HG03571 (cell line): ENCODE measurements around the gene GRAMD1B.

Source experiments
- ATAC-seq: cut with Tn5 transposase; IDR thresholded peaks from one replicate; pipeline ENCODE4 v1.9.1; 2021; ENCODE audit not compliant: unreplicated experiment

The GRAMD1B gene

GRCh38 chr11:123408619-123409455 is 21.2 kb upstream of the GRAMD1B start:
- ATAC-seq, result no peak

GRCh38 chr11:123409456-123410217 is 20.4 kb upstream of the GRAMD1B start:
- ATAC-seq, result no peak

DNA sequence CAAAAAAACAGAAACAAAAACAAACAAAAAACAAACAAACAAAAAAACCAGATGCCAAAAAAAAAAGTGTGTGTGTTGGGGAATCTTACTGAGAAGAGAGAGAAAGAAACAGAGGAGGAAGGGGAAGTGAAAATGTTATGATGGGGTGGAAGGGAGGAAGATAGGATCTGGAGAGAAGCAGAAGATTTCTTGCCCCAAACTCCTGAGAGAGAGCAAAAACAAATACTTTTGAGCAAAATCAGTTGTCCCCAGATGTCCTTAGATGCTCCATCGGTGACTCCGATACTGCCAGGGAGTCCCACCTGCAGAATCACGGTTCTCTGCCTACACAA is 19.9 kb upstream of the GRAMD1B start:
- ATAC-seq, result no peak

DNA sequence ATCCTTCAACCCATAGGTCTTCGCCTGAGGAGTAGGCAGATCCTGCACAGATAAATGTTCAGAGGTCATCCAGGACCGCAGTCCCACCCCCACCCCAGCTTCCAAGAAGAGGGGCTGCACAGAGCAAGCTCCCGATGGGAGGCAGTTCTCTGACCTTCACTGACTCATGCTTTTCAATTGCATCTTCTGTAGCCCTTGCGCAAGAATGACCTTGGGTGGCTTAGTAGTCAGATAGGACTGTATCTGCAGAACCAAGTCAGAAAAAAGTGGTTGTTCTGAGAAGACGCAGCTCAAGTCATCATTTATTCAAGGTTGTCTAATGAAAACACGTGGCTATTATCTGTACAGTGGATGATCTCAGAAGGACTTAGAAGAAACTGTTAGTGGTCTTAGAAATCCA is 16.4 kb upstream of the GRAMD1B start:
- ATAC-seq, result no peak

GRCh38 chr11:123416566-123416965 is 13.5 kb upstream of the GRAMD1B start:
- ATAC-seq, result no peak

- no peak for ATAC-seq
Observed at GRCh38 chr11:123418351-123419114, 11.5 kb upstream of the GRAMD1B start.

DNA sequence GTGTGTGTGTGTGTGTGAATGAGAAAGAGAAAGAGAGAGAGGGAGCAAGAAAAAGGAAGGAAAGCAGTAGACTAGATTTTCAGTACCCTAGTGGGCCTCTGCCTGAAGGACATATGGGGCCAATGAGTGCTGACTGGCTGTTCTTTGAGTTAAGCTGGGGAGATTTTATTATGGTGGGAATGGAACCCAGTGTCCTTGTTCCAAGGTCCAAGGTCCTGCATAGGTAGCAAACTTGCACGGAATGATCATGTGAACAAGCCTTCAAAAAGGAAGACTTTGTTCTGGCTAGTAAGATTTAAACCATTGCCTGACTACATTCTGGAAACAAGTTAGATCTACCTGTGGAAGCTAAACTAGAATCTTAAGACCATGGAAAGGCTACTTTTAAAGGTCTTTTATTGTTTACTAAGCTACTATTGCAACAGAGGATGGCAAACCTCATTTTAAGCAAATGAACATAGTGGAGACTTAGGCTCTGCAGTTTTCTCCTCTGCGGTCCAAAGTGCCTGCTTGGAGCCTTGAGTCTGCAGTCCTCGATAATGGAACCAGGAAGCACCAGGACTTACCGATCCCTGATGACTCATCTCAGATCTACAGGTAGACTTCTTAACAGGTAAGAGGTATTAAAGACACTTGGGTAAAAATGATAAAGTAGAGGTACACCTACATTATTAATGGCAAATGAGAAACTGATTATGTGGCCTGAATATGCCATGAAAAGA is 10.2 kb upstream of the GRAMD1B start:
- ATAC-seq, result no peak

- no peak for ATAC-seq
Observed at GRCh38 chr11:123421589-123421988, 8.5 kb upstream of the GRAMD1B start.

GRCh38 chr11:123425367-123425766 is 4.7 kb upstream of the GRAMD1B start:
- ATAC-seq, result no peak

DNA sequence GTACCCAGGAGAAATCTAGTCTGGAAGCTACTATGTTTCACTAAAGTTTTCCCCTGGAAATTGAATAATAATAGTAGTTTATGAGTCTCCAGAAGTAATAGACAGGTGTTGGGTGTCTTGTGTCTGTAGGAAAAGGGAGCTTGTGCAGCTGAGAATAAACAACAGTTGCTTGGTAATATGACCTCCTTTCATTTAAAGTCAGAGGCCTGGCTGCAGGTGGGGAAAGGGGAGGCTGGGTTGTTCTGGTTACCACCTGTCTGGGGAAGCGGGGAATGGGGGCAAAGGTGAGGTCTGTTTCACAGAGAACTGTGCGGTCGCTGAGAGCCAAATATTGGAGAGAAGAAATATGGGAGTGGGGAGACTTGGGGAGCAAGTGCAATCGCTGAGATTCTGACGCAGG is 3.3 kb upstream of the GRAMD1B start:
- ATAC-seq, result no peak

DNA sequence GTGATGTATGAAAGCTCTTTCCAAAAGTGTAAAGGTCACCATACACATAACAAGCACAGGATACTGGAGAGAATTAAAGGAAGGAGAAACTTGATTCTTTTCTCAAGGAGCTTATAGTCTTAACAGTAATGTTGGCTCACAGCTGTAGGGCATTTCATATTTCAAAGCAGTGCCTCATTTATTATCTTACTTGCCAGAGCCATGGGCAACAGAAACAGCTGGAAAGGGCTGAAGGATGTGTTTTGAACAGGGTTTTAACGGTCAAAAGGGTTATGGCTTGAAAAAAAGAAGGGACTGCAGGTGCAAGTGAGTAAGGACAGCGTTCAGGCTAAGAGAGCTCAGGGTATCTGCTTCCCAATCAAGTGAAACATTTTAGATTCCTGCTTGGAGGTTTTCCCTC is 2.7 kb upstream of the GRAMD1B start:
- no peak for ATAC-seq

DNA sequence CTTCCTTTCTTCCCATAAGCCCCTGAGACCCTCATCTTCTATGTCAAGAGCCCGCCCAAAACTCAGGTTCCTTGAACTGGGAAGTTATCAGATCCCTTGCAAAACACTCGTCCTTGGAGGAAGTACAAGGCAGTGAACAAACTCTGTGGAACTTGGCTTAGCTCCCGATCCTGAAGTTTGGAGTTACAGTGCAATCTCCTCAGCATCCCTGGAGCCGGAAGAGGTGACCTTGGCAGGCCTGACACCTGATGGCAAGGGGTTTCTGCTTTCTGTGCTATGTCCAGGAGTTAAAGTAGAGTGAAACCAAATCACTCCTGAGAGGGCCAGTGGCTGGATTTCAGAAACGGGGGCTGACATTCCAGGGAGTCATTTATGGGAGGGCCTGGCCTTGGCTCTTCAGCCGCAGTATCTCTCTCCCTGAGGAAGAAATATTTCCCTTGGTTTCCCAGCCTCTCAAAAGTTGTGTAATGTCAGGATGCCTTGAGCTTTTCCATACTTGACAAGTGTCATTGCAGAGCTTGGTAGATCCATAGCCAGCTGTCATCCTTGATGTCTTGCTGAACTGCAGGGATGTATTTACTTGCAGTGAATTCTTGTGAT is 1.9 kb upstream of the GRAMD1B start:
- no peak for ATAC-seq

DNA sequence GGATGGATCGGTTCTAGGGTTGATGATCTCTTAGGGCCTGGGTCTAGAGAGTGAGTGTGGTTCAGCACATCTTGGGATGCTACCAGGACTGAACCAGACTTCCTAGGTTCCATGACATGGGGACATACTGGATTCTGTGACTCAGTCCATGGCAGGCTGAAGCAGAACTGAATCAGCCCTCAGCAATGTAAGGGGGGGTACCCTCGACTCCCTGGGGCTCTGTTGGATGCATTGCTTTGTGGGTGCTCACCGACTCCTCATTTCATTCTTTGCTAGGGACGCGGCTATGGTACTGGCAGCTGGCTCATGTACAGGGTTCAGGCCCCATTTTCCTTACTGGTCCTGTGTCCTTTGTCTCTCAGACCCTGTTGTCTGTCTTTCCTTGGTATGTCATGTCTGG is 733 bp upstream of the GRAMD1B start:
- no peak for ATAC-seq

- peak; percentile 30 for ATAC-seq
Observed at GRCh38 chr11:123430721-123431497, 840 bp downstream of the GRAMD1B start.

- ATAC-seq, result no peak
Observed at GRCh38 chr11:123431619-123432018, 1.6 kb downstream of the GRAMD1B start.

DNA sequence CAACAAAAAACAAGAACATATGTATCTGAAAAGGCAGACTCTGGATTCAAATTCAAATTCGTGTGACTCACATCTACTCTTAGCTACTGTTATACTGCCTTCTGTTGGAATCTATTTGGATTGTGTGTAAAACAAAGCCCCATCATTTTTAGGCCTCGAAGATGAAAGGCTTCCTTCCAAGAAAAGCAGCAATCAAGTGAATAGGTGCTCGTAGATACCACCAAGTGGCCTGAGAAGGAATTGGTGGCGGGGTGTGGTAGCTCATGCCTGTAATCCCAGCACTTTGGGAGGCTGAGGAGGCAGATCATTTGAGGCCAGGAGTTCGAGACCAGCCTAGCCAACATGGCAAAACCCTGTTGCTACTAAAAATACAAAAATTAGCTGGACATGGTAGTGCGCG is 4.2 kb downstream of the GRAMD1B start:
- no peak for ATAC-seq

- ATAC-seq, result no peak
Observed at GRCh38 chr11:123434911-123435310, 4.8 kb downstream of the GRAMD1B start.

GRCh38 chr11:123437236-123437979 is 7.3 kb downstream of the GRAMD1B start:
- ATAC-seq, result no peak

GRCh38 chr11:123438131-123438627 is 8.1 kb downstream of the GRAMD1B start:
- ATAC-seq, result no peak
